Activated CD4-positive, alpha-beta T cell treated with anti-CD3 and anti-CD28 coated beads, Interleukin-2, amount 50 U/mL, for 16 hours (primary cell): ENCODE measurements around the gene XPNPEP1.
"Not testable (repeated sequence)": the region's sequence is repeated elsewhere in the genome, so short reads cannot be mapped to it uniquely, and the experiment has no call there.

Source experiments
- DNase-seq: peaks from one replicate; pipeline ENCODE4 v3.0.0-alpha.2; 2020

The XPNPEP1 gene

DNA sequence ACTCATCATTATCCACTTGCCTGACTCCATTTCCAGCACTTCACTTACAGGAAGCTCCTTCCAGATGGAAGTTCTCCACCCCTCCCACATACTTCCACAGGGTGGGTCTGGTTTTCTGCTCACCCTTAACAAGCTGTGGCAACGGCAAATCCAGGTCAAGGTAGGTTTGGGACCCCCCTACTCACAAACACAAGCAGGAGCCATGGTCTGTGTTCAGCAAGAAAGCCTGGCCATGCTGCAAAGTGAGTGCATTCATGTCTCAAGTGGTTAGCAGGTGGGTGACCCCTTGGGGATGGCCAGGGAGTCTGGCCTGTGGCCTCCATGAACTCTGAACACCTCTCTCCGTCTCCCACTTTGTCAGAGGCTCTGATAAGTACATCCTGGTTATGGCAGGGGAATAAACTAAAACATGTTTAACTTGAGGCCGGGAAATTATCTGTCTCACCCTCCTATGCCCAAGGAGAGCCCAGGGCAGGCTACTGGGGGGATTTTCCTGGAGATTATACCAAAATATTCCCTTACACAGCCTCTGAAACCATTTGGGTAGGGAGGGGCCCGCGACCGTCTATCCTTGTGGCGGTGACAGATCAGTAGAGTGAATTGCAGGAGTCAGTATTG is 844 bp downstream of the XPNPEP1 start:
- no peak for DNase-seq

DNA sequence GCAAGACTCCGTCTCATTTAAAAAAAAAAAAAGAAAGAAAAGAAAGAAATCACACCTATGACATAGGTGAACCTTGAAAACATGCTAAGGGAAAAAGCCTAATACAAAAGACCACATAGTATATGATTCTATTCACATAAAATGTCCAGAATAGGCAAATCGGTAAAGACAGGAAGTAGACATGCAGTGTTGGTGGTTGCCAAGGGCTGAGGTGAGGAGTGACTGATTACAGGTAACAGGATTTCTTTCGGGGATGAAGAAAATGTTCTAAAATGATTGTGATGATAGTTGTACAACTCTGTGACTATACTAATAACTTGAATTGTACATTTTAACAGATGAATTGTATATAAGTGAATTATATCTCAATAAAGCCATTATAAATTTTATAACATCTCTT is 3.3 kb downstream of the XPNPEP1 start:
- peak; percentile 43 for DNase-seq

DNA sequence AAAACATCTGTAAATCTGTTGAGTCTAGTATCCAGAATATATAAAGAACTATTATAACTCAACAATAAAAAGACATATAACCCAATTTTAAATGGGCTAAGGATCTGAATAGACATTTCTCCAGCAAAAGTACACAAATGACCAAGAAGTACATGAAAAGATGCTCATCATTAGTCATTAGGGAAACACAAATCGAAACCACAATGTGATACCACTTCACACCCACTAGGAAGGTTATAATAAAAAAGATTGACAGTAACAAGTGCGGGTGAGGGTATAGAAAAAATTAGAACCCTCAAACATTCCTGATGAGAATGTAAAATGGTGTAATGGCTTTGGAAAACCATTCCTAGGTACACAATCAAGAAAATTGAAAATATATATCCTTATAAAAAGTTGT is 4.1 kb downstream of the XPNPEP1 start:
- peak; percentile 73 for DNase-seq

DNA sequence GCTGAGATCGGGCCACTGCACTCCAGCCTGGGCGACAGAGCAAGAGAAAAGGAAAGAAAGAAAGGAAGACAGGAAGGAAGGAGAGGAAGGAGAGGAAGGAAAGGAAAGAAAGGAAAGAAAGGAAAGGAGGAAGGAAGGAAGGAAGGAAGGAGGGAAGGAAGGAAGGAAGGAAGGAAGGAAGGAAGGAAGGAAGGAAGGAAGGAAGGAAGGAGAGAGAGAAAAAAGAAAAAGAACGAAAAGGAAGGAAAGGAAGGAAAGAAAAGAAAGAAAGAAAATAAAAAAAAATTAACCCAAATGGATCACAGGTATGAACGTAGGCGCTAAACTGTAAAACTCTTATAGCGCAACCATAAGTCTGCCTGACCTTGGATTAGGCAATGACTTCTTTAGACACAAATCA is 4.6 kb downstream of the XPNPEP1 start:
- not testable (repeated sequence) for DNase-seq

DNA sequence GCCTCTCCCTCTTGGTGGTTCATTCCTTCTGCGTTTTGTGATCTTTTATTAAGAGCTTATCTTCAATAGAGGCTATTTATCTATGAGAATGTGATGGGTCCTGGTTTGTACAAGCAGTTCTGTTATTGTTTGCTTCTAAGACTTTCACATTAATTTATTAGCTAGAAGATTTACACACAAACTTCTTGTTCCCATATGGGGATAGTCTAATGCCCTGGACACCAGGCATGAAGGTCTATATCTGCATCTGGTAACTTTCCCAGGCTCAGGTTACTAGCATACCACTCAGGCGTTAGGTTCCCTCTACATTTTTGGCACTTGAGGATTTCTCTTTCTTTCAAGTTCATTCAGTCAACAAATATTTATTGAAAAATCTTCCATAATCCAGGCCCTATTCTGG is 7.7 kb downstream of the XPNPEP1 start:
- no peak for DNase-seq

DNA sequence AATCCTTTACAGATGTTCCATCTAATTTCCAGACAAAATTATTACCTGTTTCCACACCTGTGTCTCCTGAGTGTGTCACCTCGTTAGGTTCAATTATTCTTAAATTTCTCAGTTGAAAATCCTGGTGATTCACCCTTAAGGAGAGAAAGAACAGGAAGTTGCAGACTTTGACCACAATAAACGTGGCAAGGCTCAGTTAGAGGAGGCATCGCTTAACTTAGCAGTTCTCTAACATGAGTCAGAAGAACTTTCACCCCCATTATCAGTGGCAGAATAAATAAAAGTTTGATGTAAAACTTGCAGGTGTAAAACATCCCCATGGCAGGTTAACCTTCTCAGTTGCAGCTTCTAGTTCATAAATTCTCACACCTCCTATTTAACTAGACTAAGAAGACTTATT is 8.3 kb downstream of the XPNPEP1 start:
- DNase-seq = peak; percentile 80

DNA sequence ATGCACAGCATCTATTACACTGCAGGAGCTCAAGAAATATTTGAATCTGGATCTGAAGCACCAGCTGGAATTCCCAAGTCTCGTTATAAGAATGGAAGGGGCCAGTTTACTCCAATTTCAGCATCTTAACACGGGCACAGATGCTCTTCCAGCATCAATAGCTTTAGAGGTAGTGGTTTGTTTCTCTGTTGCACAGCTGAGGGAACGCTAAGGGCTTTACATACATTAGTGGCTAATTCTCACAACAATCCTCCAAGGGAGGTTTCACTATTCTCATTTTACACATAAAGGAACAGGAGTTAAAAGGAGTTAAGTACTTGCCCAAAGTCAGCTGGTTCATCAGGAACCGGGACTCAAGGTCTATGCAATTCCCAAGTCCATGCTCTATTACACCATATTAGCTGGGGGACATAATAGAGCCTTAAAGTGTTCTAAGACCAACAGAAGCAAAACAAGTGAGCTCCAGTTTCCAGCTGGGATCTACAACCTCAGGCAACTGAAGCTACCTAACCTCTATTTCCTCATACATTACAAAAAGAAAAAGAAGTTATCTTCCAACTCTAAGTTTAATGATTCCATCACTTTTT is 9.9 kb downstream of the XPNPEP1 start:
- no peak for DNase-seq

DNA sequence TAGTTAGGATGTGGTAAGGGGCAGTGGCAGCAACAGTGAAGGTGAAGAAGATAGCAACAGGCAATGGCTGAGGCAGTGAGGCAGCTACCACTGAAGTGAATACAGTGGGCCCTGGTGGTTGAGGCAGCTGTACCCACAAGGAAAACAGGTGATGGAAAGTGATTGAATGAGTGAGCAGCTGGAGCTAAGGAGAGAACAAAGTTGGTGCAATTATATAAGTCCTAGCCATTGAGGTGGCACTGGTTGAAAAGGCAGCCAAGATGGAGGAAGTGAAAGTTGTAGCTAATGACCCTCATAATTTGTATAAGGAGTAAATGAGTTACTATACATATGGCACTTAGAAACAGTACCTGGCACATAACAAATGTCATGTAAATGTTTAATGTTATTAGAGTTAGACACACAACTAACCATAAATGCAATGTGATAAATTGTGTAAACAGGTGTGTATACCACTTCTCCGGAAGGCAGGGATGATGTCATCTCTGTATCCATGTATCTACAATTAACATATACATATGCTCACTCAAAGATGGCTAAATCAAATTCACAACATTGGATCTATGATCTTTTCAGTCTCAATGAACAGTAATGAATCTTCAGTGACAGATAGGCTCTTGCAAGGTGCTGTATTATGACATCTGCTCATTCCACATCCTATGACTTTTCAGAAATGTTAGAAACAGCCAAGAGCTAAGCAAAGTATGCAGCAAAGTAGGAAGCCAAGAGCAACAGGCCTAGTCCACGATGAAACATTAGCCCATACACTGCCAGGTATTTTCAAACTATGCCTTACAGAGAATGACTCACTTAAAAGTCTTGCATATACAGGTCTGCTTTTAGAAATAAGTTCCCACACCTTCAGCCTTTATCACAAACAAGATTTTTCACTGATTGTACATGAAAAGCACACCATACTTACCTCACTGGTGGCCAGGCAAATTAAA is 10.7 kb downstream of the XPNPEP1 start:
- no peak for DNase-seq

DNA sequence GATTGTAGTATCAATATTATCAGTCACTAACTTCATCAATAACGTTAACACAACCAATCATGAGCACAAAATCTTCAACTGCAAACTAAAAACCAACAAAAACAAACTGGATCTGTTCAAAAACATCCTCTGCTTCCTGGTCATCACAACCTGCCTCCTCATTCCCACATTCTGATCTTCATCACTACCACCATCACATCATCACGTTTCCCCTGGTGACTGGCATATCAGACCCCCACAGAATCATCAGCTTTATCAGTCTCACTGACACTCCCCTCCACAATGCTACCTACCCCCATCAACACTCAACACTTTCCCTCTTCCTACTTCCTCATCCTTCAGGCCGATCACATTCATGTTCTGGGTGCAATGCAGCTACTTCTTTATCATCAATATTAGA is 11.4 kb downstream of the XPNPEP1 start:
- no peak for DNase-seq

DNA sequence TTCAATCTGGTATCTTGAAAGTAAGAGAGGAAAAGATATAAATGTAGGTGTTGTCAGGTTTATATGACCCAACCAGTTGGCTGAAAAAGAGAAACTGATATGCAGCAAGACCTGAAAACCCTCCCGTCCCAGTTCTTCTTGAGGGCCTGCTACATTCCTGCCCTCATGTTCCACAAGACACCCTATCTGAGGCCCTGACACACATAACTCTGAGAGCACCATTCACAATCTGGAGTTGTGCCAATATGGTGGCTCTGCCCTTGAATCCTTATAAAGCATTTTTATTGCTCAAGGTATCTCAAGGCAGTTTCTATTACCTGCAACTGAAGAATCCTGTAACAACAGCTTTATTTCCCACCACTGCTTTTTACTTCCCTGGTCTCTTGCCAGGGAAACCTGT is 17.0 kb downstream of the XPNPEP1 start:
- no peak for DNase-seq

DNA sequence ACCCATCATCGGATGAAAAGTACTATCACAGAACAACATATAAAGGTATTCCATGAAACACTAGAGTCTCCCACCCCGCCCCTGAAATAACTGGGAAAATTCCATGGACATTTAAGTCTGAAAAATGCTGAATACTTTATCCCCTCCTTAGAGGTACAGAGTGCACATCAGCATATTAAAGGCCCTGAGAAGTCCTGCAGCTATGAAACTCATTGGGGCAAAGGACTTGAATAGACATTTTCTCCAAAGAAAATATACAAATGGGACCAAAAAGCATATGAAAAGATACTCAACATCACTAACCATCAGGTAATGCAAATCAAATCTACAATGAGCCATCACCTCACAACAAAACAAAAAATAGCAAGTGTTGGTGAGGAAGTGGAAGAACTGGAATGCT is 18.9 kb downstream of the XPNPEP1 start:
- no peak for DNase-seq

DNA sequence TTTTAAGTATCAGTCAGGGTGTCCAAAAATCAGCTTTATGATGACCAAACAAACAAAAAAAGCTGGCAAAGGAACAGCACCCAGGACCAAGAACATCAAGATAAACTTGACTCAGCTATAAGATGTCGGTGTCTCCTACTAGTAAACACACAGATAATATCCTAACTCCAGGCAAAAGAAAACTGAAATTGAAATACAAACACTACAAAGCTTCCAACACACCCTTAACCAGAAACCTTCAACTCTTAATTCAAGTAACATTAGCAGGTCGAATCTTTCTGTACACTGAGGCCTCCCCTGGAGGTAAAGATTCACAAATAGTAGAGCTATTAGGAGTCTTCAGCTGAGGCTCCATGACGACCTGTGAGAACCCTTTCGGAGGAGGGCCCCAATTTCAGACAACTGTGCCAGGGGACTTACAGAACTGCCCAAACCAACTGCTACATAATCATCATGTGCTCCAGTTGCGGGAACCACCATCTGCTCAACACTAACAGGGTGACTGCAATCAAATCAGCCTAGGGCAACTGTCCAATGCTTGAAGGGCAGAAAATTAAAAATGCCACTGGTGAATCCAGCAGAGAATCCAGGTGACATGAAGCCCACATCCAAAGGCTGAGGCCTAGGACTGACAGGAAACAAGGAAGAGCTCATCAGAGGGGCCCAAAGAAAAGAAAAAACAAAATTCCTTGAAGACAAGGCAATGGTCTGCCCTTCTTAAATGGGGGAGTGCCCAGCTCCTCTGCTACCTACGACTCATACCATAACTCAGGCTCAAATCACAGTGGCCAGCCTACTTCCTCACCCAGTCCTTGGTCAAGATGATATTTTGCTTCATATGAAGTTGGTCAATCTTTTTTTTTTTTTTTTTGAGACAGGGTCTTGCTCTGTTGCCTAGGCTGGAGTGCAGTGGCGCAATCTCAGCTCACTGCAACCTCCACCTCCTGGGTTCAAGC is 20.0 kb downstream of the XPNPEP1 start:
- DNase-seq = peak; percentile 38

DNA sequence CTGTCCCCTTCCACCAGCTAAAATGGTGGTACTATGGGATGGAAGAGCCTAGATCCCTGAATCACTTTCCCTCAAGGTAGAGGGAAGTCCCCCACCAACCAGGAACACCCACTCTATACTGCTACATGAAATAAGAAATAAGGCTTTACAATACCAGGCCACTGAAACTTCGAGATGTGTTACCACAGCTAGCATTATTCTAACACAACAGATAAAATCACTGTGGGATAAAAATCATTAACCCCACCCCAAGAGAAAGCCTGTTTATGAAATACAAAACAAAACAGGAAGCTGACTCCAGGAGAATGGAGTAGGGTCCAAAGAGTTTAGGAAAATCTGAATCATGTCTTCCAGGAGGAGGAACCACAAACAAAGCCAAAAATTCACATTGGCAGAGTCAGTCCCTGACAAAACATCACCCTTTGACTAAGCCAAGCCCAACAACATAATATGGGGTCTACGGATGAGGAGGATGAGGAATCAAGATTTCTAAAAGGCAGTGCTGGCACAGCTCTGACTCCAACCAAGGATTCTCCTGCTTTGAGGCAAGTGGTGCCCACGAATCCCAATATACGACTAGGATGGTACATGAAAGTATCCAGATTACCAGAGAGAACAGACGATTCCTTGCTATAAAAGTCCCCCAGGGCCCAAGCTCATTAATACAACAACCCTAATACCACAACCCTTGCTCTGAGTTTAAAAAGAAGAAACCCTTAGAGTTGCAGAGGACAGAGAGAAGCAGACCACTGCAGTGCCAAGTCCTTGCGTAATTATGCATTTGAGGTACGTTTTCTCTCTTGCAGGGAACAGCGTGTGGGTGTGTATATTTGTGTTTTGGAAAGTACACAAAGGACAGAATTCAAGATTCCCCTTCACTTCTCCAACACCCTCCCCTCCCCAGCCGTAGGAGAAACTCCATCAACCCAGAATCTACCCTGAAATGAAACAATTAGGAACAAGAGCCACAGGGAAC is 23.7 kb downstream of the XPNPEP1 start:
- no peak for DNase-seq

DNA sequence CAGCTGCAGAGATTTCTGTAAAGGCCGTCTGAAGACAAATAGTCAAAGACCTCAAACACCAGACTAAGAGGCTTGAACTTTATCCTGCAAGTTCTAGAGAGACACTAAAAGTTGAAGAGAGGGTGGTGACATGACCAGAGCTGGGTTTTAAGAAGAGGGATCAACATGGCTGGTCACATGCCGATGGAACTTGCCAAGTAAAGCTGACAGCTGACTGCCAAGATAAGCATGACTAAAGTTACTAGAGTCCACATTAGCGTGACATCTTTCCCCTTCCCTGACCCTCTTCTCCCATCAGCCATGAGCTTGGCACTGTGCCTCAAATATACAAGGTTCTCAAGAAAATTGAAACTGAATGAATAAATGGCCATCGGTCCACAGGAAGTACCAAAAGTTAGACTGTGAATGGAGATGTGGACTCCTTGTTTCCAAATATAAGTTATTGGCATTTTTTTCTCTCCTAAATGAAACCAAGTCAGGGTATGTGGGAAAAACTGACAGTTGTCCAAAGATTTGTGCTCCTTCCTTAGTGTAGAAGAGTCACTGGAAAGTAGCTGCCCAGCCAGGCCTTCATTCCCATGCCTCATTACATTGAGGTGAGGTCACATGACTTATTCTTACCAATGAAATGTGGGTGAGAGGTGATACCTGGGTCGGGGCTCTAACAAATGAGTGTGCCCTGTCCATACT is 24.5 kb downstream of the XPNPEP1 start:
- DNase-seq = no peak

DNA sequence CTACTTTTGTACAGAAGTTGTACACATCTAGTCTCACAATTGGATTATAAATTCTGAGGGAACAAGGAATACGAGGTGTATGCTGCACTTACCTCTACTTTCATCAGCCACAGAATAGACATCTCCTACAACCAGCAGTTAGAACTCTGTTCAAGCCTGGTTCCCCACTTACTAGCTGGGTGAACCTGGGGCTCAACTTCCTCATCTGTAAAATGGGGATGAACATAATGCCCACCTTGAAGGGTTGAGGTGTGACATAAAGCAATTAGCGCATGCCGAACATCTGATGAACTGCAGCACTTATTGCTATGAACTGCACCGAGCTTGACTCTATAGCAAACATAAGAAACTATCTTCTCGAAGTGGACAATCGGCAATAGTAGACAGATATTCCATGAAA is 25.3 kb downstream of the XPNPEP1 start:
- no peak for DNase-seq

DNA sequence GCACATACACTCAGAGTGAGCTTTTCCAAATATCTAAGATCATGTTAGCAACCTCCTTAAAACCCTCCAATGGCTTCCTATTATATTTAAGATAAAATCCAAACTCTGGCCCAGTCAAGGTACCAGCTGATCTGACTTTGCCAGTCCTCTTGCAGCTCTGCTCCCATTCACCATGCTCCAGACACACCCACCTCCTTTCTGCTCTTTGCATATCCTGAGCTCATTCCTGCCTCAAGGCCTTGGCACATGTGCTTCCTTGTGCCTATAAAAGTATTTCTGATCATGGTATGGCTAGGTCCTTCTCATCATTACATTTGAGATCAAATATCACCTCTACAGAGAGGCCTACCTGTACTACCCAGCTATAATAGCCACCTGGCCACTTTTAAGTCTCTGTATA is 27.5 kb downstream of the XPNPEP1 start:
- no peak for DNase-seq

DNA sequence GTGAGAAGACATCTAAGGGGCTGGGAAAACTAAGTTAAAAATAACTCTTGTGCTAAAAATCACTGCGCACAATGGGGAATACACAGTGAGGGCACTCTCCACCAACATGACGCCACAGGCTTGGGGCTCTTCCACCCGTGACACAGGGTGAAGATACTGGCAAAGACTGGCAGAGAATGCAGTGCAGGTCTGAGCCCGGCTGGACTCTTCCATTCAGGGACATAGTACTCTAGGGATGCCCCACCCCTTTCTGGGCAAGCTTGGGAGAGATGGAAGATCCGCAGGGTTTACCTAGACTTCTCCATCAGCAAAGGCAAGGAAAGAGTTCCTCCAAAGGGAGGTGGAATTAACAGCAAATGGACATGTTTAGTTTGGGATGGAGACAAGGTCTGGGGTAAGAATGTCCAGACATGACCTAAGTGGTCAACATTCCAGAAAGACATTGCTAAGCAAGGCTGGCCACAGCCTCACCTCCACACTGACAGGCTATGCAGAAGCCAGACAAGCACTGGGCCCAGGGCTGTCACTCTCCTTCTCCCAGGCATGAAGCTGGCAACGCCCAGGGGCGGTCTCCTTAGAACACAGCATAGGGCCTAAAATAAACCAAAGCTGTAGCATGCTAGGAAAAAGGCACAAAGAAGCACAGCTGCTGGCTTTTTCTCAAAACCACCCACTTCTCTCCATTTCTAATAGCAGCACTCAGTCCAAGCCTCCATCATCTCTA is 28.1 kb downstream of the XPNPEP1 start:
- no peak for DNase-seq

DNA sequence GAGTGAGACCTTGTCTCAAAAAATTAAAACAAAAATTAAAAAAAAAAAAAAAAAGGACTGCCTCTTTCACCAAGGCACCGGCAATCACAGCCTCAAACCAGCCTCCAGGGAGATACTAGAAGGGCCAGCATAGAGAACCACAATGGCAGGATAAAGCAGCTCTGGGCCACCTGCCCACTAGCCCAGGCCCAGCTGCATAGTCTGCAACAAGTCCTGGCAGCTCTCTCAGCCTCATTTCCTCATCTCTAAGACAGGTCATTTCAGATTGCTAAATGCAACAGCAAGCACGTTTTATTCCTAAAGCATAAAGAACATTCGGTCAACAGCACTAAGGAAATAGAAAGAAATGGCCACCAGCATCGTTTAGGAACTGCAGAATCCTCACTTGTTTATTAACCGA is 28.8 kb downstream of the XPNPEP1 start:
- no peak for DNase-seq

DNA sequence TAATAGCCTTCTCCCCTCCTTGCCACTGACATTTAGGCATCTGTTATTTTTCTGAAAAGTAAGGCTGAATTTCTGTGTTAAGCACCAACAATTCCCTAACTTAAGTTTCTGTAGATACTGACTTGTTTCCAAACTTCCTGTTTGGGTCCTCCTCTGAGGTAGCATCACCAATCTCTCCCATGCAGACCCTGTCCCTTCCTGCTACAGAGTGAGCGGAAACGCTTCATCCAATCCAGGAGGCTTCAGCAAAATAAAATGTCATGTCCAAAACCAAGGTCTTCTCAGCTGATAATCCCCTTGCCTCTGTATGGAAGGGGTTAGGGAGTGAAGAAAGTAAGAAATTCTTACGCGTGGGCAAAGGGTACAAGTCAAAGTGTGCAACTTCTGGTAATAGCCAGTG is 29.9 kb downstream of the XPNPEP1 start:
- no peak for DNase-seq

DNA sequence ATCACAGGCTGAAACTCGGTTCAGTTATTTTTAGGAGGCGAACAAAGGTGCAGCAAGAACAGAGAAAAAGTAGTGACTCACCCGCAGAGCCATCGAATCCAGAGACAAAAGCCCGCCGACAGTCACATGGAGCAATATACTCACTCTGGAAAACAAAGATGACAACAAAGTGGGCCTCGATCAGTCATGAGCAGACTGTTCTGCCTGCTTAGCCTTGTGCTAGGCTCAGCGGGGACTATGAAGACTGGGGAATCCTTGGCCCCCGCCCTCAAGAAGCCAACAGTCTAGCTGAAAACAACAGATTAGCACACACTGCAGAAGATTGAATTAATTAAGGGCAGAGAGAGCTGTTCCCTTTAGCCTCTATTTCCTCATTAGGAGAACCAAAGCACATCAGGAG is 30.4 kb downstream of the XPNPEP1 start:
- no peak for DNase-seq
